Osteoblast (primary cell): Measurements from ENCODE around the gene ZP3. TPM values are rescaled to one million over a fixed set of nuclear protein-coding genes. Genes with fewer than 3 reads are reported as not detected.

Source experiments
- DNase-seq: peaks from one replicate; pipeline ENCODE4 v3.0.0; 2011; ENCODE audit warnings: low spot score, mixed read lengths; ENCODE audit not compliant: insufficient read length; ENCODE audit errors: missing footprints
- H2AFZ ChIP-seq: 2 replicates; pipeline ENCODE4 v1.6.0; 2011; ENCODE audit warnings: mild to moderate bottlenecking, low read length
- H3K27ac ChIP-seq: 2 replicates; pipeline ENCODE4 v1.5.1; 2011; ENCODE audit warnings: mild to moderate bottlenecking, low read depth, low read length, moderate library complexity
- H3K27me3 ChIP-seq: 2 replicates; pipeline ENCODE4 v1.6.0; 2012; ENCODE audit warnings: mild to moderate bottlenecking, control low read depth, inconsistent platforms, low read length, moderate library complexity; ENCODE audit not compliant: insufficient read depth
- H3K36me3 ChIP-seq: 2 replicates; pipeline ENCODE4 v1.5.1; 2011; ENCODE audit warnings: mild to moderate bottlenecking, low read length, control low read depth, moderate library complexity; ENCODE audit not compliant: insufficient read depth
- H3K4me1 ChIP-seq: 2 replicates; pipeline ENCODE4 v1.5.1; 2011; ENCODE audit warnings: mild to moderate bottlenecking, low read length, control low read depth, moderate library complexity; ENCODE audit not compliant: insufficient read depth
- H3K4me2 ChIP-seq: 2 replicates; pipeline ENCODE4 v1.6.0; 2011; ENCODE audit warnings: mild to moderate bottlenecking, low read length; ENCODE audit not compliant: insufficient read depth
- H3K4me3 ChIP-seq: fragments of 200-600 bp; sonication (generic); 3 replicates; pipeline ENCODE4 v1.5.1; 2012; ENCODE audit warnings: mild to moderate bottlenecking, low read length, inconsistent platforms; ENCODE audit not compliant: insufficient read depth
- H3K79me2 ChIP-seq: 2 replicates; pipeline ENCODE4 v1.6.0; 2012; ENCODE audit warnings: mild to moderate bottlenecking, low read length, control low read depth, inconsistent platforms; ENCODE audit not compliant: insufficient read depth
- H3K9me3 ChIP-seq: 2 replicates; pipeline ENCODE4 v1.5.1; 2011; ENCODE audit warnings: low read depth, low read length, control low read depth
- H4K20me1 ChIP-seq: 2 replicates; pipeline ENCODE4 v1.6.0; 2012; ENCODE audit warnings: mild to moderate bottlenecking, low read length, control low read depth; ENCODE audit not compliant: insufficient read depth
- CTCF ChIP-seq: IDR thresholded peaks from 2 replicates; pipeline ENCODE4 v1.5.1; 2011; ENCODE audit warnings: mild to moderate bottlenecking, low read depth, low read length, moderate library complexity; ENCODE audit errors: extremely low read depth
- total RNA-seq: library from RNA; depleted of rRNA; stranded (reverse); fragments of >200 nt; gene quantifications from 2 replicates; pipeline ENCODE4 v1.2.3, GENCODE V29; 2012

The ZP3 gene
- total RNA-seq, 1 donor = 6.2 TPM

GRCh38 chr7:76403780-76404494 lies 20.8 kb upstream of the ZP3 start:
- no peak overlapping the region for H3K4me3 ChIP-seq
- peak; percentile 51 for DNase-seq

DNA sequence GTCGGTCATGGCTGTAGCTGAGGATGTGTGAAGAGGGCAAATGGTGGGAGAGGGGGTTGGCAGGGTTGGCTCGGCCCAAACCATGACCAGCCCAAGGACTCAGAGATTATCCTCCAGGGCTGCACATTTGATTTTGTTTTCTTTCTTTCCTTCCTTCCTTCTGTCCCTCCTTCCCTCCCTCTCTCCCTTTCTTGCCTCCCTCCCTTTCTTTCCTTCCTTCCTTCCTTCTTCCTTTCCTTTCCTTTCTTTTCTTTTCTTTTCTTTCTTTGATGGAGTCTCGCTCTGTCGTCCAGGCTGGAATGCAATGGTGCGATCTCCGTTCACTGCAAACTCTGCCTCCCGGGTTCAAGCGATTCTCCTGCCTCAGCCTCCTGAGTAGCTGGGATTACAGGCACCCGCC lies 19.0 kb upstream of the ZP3 start:
- H3K4me3 ChIP-seq = no peak overlapping the region
- H3K9me3 ChIP-seq = no peaks in the 10 kb centered on the region

More at GRCh38 chr7:76403780-76404494, 20.8 kb upstream of the ZP3 start:
- Histone ChIP-seq H3K4me1 (no peaks in the 10 kb centered on the region), H4K20me1 (no peaks in the 10 kb centered on the region), H2AFZ (no peak overlapping the region), H3K36me3 (no peaks in the 10 kb centered on the region), H3K79me2 (no peaks in the 10 kb centered on the region), H3K27me3 (no peaks in the 10 kb centered on the region), H3K27ac (no peak overlapping the region), H3K4me2 (no peak overlapping the region), H3K9me3 (no peaks in the 10 kb centered on the region)
- no peak for TF ChIP-seq CTCF

DNA sequence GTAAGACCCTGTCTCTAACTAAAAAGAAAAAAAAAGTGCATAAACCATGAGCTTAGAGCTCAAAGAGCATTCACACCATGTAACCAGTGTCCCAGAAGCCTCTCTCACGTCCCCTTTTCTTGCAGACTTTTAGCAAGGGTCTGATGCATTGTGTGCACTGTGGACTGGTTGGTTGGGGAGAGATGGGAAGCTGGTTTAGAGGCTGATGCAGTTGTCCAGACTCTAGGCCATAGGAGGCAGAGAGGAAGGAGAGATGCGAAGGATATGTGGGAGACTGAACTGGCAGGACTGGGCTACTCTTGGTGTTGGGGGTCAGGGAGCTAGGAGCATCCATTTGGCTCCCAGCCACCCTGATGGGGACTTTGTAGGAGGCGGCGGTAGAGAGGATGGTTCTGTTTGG lies 17.0 kb upstream of the ZP3 start:
- no peak overlapping the region for H3K4me3 ChIP-seq
- H3K36me3 ChIP-seq = no peaks in the 10 kb centered on the region
- H3K9me3 ChIP-seq = no peaks in the 10 kb centered on the region
- no peaks in the 10 kb centered on the region for H3K79me2 ChIP-seq
- H3K27me3 ChIP-seq = no peaks in the 10 kb centered on the region
- no peaks in the 10 kb centered on the region for H4K20me1 ChIP-seq
- H3K27ac ChIP-seq = no peak overlapping the region
- no peak overlapping the region for H3K4me2 ChIP-seq
- no peak for TF ChIP-seq CTCF
- peak; percentile 31 for DNase-seq
- H3K4me1 ChIP-seq = no peaks in the 10 kb centered on the region
- no peak overlapping the region for H2AFZ ChIP-seq

More for the DNA sequence above, 19.0 kb upstream of the ZP3 start:
- no peak overlapping the region for H2AFZ ChIP-seq
- no peaks in the 10 kb centered on the region for H3K79me2 ChIP-seq
- H4K20me1 ChIP-seq = no peaks in the 10 kb centered on the region
- H3K36me3 ChIP-seq = no peaks in the 10 kb centered on the region
- no peak overlapping the region for H3K27ac ChIP-seq
- no peaks in the 10 kb centered on the region for H3K27me3 ChIP-seq
- TF ChIP-seq CTCF = no peak
- no peak overlapping the region for H3K4me2 ChIP-seq
- peak; percentile 31 for DNase-seq
- no peaks in the 10 kb centered on the region for H3K4me1 ChIP-seq

GRCh38 chr7:76408121-76408560 lies 16.6 kb upstream of the ZP3 start:
- Histone ChIP-seq H3K4me3 (no peak overlapping the region), H4K20me1 (no peaks in the 10 kb centered on the region), H2AFZ (no peak overlapping the region), H3K4me2 (no peak overlapping the region), H3K79me2 (no peaks in the 10 kb centered on the region), H3K9me3 (no peaks in the 10 kb centered on the region), H3K27ac (no peak overlapping the region), H3K36me3 (no peaks in the 10 kb centered on the region), H3K4me1 (no peaks in the 10 kb centered on the region), H3K27me3 (no peaks in the 10 kb centered on the region)
- peak; percentile 52 for DNase-seq
- TF ChIP-seq CTCF = no peak
